GM12878 (cell line): ENCODE data around the gene ERAL1. TPM values are rescaled to one million over a fixed set of nuclear protein-coding genes. Genes with fewer than 3 reads are reported as not detected.

Experiments
- ATAC-seq: fragments of 200-7000 bp; cut with Tn5 transposase; 3 replicates; pipeline ENCODE4 v1.9.1; 2020; ENCODE audit warnings: mild to moderate bottlenecking, moderate library complexity
- BruUV-seq: library from RNA; stranded (reverse); fragments of 400-500 nt; replicated peaks from 2 replicates; lab custom pipeline; 2021; lab: Mats Ljungman, UMichigan
- CTCF ChIA-PET: fragments of 300-600 bp; sonication (Branson Sonifier 250); formaldehyde crosslinking; extraction: SDS; loops from one replicate; lab custom pipeline; 2021; ENCODE audit warnings: inconsistent platforms; lab: Yijun Ruan, JAX
- POLR2A ChIA-PET: fragments of 350-600 bp; formaldehyde crosslinking; extraction: SDS; loops from one replicate; lab custom pipeline; 2021; ENCODE audit warnings: inconsistent platforms; lab: Charles Lee
- RAD21 ChIA-PET: fragments of 300-600 bp; sonication (Branson Sonifier 250); formaldehyde crosslinking; loops from one replicate; lab custom pipeline; 2023; ENCODE audit warnings: antibody characterized with exemption; ENCODE audit not compliant: unreplicated experiment; lab: Charles Lee
- SMC1A ChIA-PET: fragments of 300-600 bp; sonication (Branson Sonifier 250); formaldehyde crosslinking; loops from one replicate; lab custom pipeline; 2023; ENCODE audit not compliant: unreplicated experiment, uncharacterized antibody; lab: Charles Lee
- DNase-seq: peaks from one replicate; pipeline ENCODE4 v3.0.0-alpha.2; 2011; ENCODE audit warnings: low read depth, low spot score
- FAIRE-seq: peaks from 3 replicates; lab custom pipeline; 2011; peaks lifted over from hg19 to GRCh38; lab: Jason Lieb, UNC
- H2AFZ ChIP-seq: 2 replicates; pipeline ENCODE4 v1.6.0; 2011; ENCODE audit warnings: low read depth, low read length, control low read depth; ENCODE audit not compliant: control insufficient read depth
- H3K27ac ChIP-seq: 2 replicates; pipeline ENCODE4 v1.5.1; 2011; ENCODE audit warnings: control low read depth; ENCODE audit not compliant: control insufficient read depth, insufficient read depth
- H3K27me3 ChIP-seq, 2 experiments: replicated peaks in 1 of 2; 2 replicates each; pipeline versions ENCODE4 v1.6.0 to v1.6.1; 2011; ENCODE audit warnings: low read length in 1 of 2; ENCODE audit not compliant: control insufficient read depth in 2 of 2, insufficient read depth in 2 of 2
- H3K36me3 ChIP-seq, 2 experiments: 2 replicates each; pipeline ENCODE4 v1.5.1; 2011; ENCODE audit warnings: low read length in 1 of 2; ENCODE audit not compliant: control insufficient read depth in 2 of 2, insufficient read depth in 2 of 2
- H3K4me1 ChIP-seq: 2 replicates; pipeline ENCODE4 v1.6.1; 2011; ENCODE audit warnings: mild to moderate bottlenecking, low read length, moderate library complexity, mixed read lengths; ENCODE audit not compliant: control insufficient read depth, insufficient read depth
- H3K4me2 ChIP-seq: 2 replicates; pipeline ENCODE4 v1.6.0; 2011; ENCODE audit warnings: control low read depth; ENCODE audit not compliant: control insufficient read depth, insufficient read depth
- H3K4me3 ChIP-seq: fragments of 200-600 bp; sonication (generic); 2 replicates; pipeline ENCODE4 v1.5.1; 2016
- H3K79me2 ChIP-seq: 2 replicates; pipeline ENCODE4 v1.6.0; 2011; ENCODE audit warnings: low read length; ENCODE audit not compliant: control insufficient read depth, insufficient read depth
- H3K9ac ChIP-seq: 2 replicates; pipeline ENCODE4 v1.8.0; 2011; ENCODE audit warnings: low read length, control low read depth, mixed read lengths; ENCODE audit not compliant: control insufficient read depth, insufficient read depth
- H3K9me3 ChIP-seq: replicated peaks from 3 replicates; pipeline ENCODE4 v1.5.1; 2011; ENCODE audit warnings: mild to moderate bottlenecking, low read length; ENCODE audit not compliant: control insufficient read depth, insufficient read depth
- H4K20me1 ChIP-seq: 2 replicates; pipeline ENCODE4 v1.6.0; 2011; ENCODE audit not compliant: control insufficient read depth, insufficient read depth
- BRCA1 ChIP-seq: IDR thresholded peaks from 2 replicates; pipeline ENCODE4 v1.6.1; 2011; ENCODE audit warnings: low read depth, low read length, improper control_type of control experiment
- EED ChIP-seq: sonication (generic); IDR thresholded peaks from 2 replicates; pipeline ENCODE4 v1.6.1; 2016; ENCODE audit warnings: antibody characterized with exemption, low read depth
- POLR2AphosphoS5 ChIP-seq: IDR thresholded peaks from 2 replicates; pipeline ENCODE4 v1.6.1; 2011; ENCODE audit warnings: mild to moderate bottlenecking, low read length, inconsistent platforms
- RAD21 ChIP-seq: IDR thresholded peaks from 2 replicates; pipeline ENCODE4 v1.6.1; 2011; ENCODE audit warnings: mild to moderate bottlenecking, low read depth, low read length, moderate library complexity; ENCODE audit not compliant: insufficient read depth
- ZSCAN29 ChIP-seq: fragments of 450-650 bp; IDR thresholded peaks from 2 replicates; pipeline ENCODE4 v1.6.1; 2017; ENCODE audit warnings: mild to moderate bottlenecking, moderate library complexity
- WGBS: methylation state at CpG from one replicate; pipeline ENCODE4 v1.1.6; 2016; ENCODE audit warnings: low lambda C conversion rate; ENCODE audit not compliant: insufficient replicate concordance, insufficient coverage; ENCODE audit errors: missing lambda C conversion rate; 5-methylcytosine and 5-hydroxymethylcytosine counted together
- in situ Hi-C: fragments of 300-500 bp; cut with MboI; formaldehyde crosslinking; loops from 9 replicates; pipeline ENCODE4 v1.14.3; 2018; ENCODE audit warnings: mixed read lengths
- intact Hi-C: fragments of 100-400 bp; cut with micrococcal nuclease; formaldehyde crosslinking; loops from one replicate; pipeline ENCODE4 v1.14.2; 2022; ENCODE audit not compliant: unreplicated experiment
- polyA plus RNA-seq, 11 experiments: library from polyadenylated mRNA; depleted of rRNA in 4 of 11; unstranded in 6 of 11; stranded (reverse) in 5 of 11; fragments of >200 nt; fragmentation: Nextera tagmentation in 4 of 11; fragmentation: Illumina TruSeq in 1 of 11; extraction: Ambion mirVana in 4 of 11; extraction: Trizol in 1 of 11; gene quantifications; 1 replicate in 1 of 11; 2 replicates in 10 of 11; pipeline versions ENCODE4 v1.2.1 to v1.2.3, GENCODE V29; 2011 to 2016; ENCODE audit warnings: inconsistent platforms in 2 of 11, missing spikeins in 2 of 11, low read depth in 1 of 11
- total RNA-seq, 4 experiments: library from RNA; depleted of rRNA in 3 of 4; stranded (reverse); fragments of >200 nt in 3 of 4; fragmentation: Illumina TruSeq in 1 of 4; extraction: Trizol in 1 of 4; gene quantifications; 2 replicates each; pipeline versions ENCODE4 v1.2.1 to v1.2.3, GENCODE V29; 2013 to 2021

Gene ERAL1
- total and polyA plus RNA-seq, 10 of the 15 experiments (the other 5 are each of a cell fraction or from before 2014, with no cell fraction given), result 27.7 to 175 (median 104) TPM

GRCh38 chr17:28899212-28899815, 44.5 kb downstream of the ERAL1 start:
- DNase-seq (no peak), ATAC-seq (no peak), FAIRE-seq (no peak)
- Histone ChIP-seq H2AFZ (no peak overlapping the region), H4K20me1 (no peaks in the 10 kb centered on the region), H3K4me1 (peaks cover 26% of the 10 kb centered on the region), H3K79me2 (peaks cover 22% of the 10 kb centered on the region), H3K9me3 (no peaks in the 10 kb centered on the region), H3K4me2 (no peak overlapping the region), H3K4me3 (no peak overlapping the region), H3K27ac (no peak overlapping the region), H3K36me3 (no peaks in the 10 kb centered on the region), H3K9ac (no peak overlapping the region), H3K27me3 (no peaks in the 10 kb centered on the region)
- RAD21 ChIA-PET, result interaction anchor here (1.0 to 5.9 kb wide), 6 partner anchors 28 to 180 kb away, joined by 3 to 29 read pairs (median 15); partner anchors contain the start of gene RPL23A
- in situ Hi-C loops (loop anchor here (25.0 kb wide), 1 partner anchor 1412 kb away; no protein-coding TSS in a partner anchor), intact Hi-C loops (no loop called here)
- no TSS peak for BruUV-seq
- CTCF ChIA-PET, result interaction anchor here (0.6 to 17.3 kb wide), 6 partner anchors 22 to 171 kb away, joined by 3 to 175 read pairs (median 18); partner anchors contain the start of genes FAM222B, NEK8 and TLCD1
- POLR2A ChIA-PET, result interaction anchor here (0.6 to 3.0 kb wide), 10 partner anchors 11 to 253 kb away, joined by 3 to 20 read pairs (median 4); partner anchors contain the start of gene FAM222B
- 91% methylated on average over 5 of the region's 5 CpGs for WGBS
- SMC1A ChIA-PET, result interaction anchor here (0.8 to 5.8 kb wide), 11 partner anchors 39 to 180 kb away, joined by 3 to 37 read pairs (median 6); partner anchors contain the start of genes FAM222B, NEK8, PHF12 and RPL23A
- TF ChIP-seq BRCA1, result no peak
- TF ChIP-seq RAD21, result no peak
- TF ChIP-seq EED, result no peak
- TF ChIP-seq POLR2AphosphoS5, result no peak
- no peak for TF ChIP-seq ZSCAN29
